Embryonic facial prominence (tissue), 1 donor: Measurements from ENCODE around the gene LIMK2.
A peak's percentile ranks its signal among the peaks of the same experiment; 100 is the strongest.
"Not testable (repeated sequence)": the region's sequence is repeated elsewhere in the genome, so short reads cannot be mapped to it uniquely, and the experiment has no call there.

ENCODE experiments used
- DNase-seq: peaks from one replicate; pipeline ENCODE4 v3.0.0-alpha.2; 2016; ENCODE audit errors: extremely low spot score

Gene LIMK2

GRCh38 chr22:31244046-31244942 is 32.2 kb downstream of the LIMK2 start:
- no peak for DNase-seq

GRCh38 chr22:31244943-31245451 is 32.9 kb downstream of the LIMK2 start:
- DNase-seq: no peak

DNA sequence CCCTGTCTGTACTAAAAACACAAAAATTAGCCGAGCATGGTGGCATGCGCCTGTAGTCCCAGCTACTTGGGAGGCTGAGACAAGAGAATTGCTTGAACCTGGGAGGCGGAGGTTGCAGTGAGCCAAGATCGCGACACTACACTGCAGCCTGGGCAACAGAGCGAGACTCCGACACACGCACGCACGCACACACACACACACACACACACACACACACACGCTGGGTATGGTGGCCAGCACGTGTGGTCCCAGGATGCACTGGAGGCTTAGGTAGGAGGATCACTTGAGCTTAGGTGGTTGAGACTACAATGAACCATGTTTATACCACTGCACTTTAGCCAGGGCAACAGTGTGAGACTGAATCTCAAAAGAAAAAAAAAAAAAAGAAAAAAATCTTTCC is 33.9 kb downstream of the LIMK2 start:
- not testable (repeated sequence) for DNase-seq

GRCh38 chr22:31246687-31247086 is 34.6 kb downstream of the LIMK2 start:
- no peak for DNase-seq

- no peak for DNase-seq
Measured at GRCh38 chr22:31247726-31248125, 35.6 kb downstream of the LIMK2 start.

DNA sequence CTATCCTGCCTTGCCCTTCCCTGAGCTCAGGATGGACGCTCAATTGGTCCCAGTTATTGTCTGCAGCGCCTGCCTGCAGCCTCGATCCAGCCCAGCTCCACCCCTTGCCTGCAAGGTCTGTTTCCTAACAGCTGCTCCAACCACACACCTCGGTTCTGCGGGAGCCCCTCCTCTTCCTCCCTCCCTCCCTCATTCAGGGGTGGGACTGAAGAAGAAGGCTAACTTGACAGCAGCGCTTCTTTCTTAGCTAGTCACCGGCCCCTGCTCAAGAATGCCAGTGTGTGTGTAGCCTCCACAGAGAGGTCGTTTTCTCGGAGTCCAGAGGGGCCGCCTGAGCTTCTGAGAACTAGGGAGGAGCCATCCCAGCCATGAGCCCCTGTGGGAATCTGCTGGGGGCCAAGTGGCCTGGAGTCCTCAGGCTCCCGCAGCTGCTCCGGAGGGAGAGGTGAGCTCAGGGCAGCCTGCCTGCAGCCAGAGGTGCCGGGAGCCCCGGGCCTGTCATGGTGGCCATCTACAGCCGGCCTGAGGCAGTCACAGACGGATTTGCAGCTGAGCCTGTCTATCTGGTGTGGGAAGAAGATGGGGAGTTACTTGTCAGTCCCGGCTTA is 36.1 kb downstream of the LIMK2 start:
- peak; percentile 42 for DNase-seq

DNA sequence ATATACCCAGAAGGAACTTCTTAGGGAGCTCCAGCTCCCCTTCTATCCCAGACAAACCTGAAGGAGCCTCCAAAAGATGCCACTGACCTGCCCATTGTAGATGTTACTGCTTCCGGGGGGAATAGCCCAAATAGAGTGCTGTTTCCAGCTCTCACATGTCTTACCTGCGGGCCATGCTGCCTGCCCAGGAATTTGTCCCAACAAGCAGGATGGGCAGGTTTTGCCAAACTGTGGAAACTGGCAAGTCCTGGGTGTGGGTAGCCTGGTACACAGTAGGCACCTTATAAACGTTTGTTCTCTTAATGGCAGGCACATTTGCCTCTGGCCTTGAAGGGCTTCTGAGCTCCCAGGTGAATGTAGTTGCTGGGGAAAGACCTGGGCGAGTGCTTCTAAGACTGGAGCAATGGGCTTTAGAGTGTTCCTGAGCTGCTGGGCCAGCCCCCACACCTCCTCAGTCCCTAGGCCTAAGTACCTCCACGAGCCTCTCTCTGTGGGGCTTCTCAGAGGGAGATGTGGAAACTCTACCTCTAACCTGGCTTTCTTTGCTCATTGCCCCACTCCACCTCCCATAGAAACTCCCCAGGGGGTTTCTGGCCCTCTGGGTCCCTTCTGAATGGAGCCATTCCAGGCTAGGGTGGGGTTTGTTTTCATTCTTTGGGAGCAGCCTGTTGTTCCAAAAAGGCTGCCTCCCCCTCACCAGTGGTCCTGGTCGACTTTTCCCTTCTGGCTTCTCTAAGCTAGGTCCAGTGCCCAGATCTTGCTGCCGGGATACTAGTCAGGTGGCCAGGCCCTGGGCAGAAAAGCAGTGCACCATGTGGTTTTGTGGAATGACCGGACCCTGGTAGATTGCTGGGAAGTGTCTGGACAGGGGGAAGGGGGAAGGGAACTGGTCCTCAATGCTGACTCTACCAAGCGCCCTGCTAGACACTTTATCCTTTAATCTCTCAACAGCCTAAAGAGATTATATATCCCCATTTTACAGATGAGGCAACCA is 37.2 kb downstream of the LIMK2 start:
- no peak for DNase-seq

- no peak for DNase-seq
Measured at GRCh38 chr22:31250740-31251600, 38.9 kb downstream of the LIMK2 start.

DNA sequence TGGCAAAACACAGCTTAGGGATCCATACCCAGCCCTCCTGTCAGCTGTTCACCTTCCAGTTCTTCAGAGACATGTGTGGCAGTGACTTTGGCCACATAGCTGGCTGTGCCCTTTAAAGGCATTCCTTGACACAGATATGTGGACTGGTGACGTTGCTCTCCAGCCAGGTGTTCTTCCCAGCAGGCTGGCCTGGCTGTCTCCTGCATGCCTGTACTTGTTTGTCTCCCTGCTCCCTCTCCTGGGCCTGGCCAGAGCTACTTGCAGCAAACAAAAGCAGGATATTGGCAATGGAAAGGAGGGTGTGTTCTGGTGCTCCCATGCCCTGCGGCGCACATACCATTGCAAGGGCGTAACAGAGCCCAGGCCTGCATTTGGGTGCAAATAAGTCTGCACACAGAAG is 41.9 kb downstream of the LIMK2 start:
- no peak for DNase-seq

GRCh38 chr22:31259798-31260473 is 47.8 kb downstream of the LIMK2 start:
- DNase-seq: no peak

GRCh38 chr22:31260474-31260856 is 48.4 kb downstream of the LIMK2 start:
- no peak for DNase-seq

GRCh38 chr22:31262312-31263133 is 50.4 kb downstream of the LIMK2 start:
- no peak for DNase-seq

DNA sequence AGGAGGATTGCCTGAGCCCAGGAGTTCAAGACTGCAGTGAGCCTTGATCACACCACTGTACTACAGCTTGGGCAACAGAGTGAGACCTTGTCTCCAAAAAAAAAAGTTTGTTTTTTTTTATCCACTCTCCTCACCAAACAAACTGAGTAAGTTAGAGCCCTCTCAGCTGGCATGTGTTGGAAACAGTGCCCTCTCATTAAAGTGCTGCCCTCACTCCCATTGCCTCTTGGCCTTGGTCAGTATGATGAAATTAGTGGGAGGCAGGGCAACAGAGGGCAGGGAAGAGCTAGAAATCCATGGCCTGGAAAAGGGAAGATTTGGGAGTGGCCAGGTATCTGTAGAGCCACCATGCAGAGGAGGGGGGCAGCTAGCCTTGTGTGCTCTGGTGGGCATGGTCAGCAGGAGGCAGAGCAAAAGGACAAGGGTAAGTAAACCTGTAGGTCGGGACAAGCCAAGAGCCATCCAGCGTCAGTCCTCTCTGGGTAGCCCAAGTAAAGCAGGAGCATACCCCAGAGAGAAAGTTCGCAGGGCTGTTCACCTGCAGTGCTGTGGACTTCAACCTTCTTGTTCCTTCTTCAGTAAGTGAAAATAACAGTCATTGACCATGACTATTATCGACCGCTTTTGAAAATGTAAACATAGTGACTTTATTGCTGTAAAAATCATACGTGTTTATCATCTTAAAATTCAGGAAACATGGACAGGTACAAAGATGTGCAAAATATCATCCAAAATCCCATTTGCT is 52.0 kb downstream of the LIMK2 start:
- DNase-seq: no peak

- no peak for DNase-seq
Measured at GRCh38 chr22:31268281-31268680, 56.2 kb downstream of the LIMK2 start.

- no peak for DNase-seq
Measured at GRCh38 chr22:31269892-31270579, 57.9 kb downstream of the LIMK2 start.

GRCh38 chr22:31271026-31271425 is 58.9 kb downstream of the LIMK2 start:
- no peak for DNase-seq

GRCh38 chr22:31271485-31271884 is 59.4 kb downstream of the LIMK2 start:
- DNase-seq: no peak
